ENCODE data around the gene EGLN3. TPM values are rescaled to one million over a fixed set of nuclear protein-coding genes. Genes with fewer than 3 reads are reported as not detected.

The EGLN3 gene
- total RNA-seq, 1 donor, result 0.86 TPM

DNA sequence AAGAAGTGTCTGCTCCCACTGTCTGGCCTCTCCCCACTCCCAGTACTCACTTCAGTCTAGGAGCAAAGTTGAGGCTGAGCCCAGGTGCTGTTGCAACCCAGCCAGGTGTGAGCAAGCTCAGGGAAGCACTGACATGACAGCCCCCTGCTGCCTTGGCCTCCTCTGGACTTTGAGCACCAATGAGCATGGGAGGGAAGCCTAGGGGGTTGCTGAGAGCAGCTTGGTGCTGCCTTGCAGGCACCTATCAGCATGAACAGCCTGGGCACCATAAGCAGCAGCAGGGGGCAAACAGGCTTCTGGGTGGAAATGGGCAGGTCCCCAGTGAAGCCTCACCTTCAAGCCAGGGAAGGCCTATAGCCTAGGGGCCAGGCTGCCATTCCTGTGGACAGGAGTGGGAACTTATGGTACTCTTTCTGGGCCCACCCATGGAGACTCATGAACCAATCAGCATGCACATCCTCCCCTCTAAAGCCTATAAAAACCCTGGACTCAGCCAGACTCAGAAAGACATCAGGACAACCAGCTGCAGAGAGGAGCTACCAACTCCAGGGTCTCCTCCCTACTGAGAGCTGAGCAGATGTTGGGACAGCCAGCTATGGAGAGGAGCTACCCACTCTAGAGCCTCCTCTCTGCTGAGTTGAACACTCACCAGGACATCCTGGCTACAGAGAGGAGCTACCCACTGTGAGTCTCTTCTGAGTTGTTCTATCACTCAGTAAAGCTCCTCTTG lies 49.3 kb downstream of the EGLN3 start:
- TF ChIP-seq, protein P1, sequence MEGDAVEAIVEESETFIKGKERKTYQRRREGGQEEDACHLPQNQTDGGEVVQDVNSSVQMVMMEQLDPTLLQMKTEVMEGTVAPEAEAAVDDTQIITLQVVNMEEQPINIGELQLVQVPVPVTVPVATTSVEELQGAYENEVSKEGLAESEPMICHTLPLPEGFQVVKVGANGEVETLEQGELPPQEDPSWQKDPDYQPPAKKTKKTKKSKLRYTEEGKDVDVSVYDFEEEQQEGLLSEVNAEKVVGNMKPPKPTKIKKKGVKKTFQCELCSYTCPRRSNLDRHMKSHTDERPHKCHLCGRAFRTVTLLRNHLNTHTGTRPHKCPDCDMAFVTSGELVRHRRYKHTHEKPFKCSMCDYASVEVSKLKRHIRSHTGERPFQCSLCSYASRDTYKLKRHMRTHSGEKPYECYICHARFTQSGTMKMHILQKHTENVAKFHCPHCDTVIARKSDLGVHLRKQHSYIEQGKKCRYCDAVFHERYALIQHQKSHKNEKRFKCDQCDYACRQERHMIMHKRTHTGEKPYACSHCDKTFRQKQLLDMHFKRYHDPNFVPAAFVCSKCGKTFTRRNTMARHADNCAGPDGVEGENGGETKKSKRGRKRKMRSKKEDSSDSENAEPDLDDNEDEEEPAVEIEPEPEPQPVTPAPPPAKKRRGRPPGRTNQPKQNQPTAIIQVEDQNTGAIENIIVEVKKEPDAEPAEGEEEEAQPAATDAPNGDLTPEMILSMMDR (IDR thresholded peaks at IDR 0.05; ENCODE audit: insufficient read depth, low read depth, low read length), result no peak
- DNase-seq (ENCODE audit: low read depth), result no peak
- H3K4me3 ChIP-seq (ENCODE audit: low read depth, low read length), result no peak overlapping the region

DNA sequence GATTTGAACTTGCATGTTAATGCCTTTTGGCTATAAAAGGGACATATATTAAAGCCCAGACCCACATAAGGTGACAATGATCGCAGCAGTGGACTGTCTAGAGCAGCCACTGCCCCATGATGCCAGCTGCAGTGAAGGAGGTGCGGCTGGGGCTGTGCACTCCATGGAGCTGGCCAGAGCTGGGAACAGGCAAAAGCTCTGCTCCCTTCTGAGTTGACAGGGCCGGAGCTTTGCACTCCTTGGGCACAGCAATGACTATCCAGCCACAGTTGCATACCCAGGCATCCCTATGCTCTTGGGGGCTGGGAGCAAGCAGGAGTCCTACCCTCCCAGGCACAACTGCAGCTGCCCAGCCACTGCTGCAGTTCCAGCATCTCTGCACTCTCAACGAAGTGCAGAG lies 50.2 kb downstream of the EGLN3 start:
- TF ChIP-seq, protein P1 (IDR thresholded peaks at IDR 0.05; ENCODE audit: insufficient read depth, low read depth, low read length), result no peak
- H3K4me3 ChIP-seq (ENCODE audit: low read depth, low read length), result no peak overlapping the region
- DNase-seq (ENCODE audit: low read depth), result no peak

DNA sequence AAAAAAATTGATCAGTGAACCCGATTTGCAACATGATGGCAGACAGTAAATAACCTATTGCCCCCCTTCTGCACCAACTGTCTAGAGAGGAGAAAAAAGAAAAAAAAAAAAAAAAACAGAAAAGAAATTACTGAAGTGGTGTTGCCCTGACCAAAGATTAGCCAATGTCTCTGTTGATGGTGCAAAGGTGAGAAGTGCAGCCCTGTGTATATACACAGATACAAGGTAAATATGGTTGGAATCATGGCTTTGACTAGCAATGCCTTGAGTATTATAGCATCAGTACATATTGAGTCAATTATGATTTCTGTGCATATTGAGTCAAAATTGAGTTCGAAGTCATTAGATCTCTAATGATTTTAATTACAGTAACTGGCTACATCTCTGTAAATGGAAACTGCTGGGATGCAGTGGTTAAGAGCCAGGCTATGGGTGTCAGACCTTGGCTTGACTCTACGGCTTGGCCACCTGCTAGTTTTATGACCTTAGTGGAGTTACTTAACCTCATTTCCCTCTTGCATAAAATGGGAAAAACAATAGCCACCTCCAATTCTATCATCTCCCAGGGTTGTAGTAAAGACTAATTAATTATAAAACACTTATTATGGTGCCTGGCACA lies 51.0 kb downstream of the EGLN3 start:
- TF ChIP-seq, protein P1 (IDR thresholded peaks at IDR 0.05; ENCODE audit: insufficient read depth, low read depth, low read length), result no peak
- no peak overlapping the region for H3K4me3 ChIP-seq (ENCODE audit: low read depth, low read length)

DNA sequence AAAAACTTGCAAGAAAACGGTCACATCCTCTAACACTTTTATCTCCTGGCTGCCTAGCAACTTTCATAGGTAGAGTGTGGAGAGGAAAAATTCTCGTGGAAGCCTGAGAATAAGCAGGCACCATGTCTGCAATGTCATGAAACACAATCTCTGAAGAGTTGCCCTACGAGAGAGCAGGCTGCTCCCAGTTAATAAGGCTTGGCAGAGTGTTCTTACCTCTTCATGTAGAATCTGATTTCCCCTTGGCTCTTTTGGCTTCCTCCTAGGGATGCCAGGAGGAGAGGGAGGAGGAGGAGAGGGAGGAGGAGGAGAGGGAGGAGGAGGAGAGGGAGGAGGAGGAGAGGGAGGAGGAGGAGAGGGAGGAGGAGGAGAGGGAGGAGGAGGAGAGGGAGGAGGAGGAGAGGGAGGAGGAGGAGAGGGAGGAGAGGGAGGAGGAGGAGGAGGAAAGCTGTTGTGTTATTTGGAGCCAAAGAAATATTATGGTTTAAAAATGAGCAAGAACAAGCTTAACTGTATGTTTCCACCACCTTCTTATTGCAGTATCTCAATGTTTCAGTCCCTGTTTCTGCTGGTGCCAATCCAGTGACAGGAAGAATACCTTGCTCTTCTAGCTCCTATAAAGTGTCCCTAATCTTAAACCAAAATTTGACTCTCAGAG lies 52.9 kb downstream of the EGLN3 start:
- TF ChIP-seq, protein P1 (IDR thresholded peaks at IDR 0.05; ENCODE audit: insufficient read depth, low read depth, low read length), result no peak
- no peak overlapping the region for H3K4me3 ChIP-seq (ENCODE audit: low read depth, low read length)

More for the DNA sequence above, 51.0 kb downstream of the EGLN3 start:
- DNase-seq (ENCODE audit: low read depth), result no peak

DNA sequence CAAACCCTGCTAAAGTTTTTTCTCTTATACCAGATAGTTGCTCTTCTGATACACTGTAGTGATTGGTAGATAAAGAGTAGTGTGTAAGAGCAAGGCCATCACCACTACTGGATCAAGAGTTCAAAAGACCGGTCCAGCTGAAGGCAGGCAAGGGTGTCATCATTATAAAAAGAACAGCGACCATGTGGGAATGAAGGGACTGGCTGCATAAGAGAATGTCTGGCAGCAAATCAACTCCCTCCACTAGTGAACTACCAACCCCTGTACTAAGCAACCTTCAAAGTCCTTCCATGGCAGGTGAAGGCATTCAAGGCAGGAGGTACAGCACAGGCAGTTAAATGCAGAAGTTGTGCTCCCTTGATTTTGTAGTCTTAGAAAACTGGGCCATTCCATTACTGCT lies 53.5 kb downstream of the EGLN3 start:
- H3K4me3 ChIP-seq (ENCODE audit: low read depth, low read length), result no peak overlapping the region
- TF ChIP-seq, protein P1 (IDR thresholded peaks at IDR 0.05; ENCODE audit: insufficient read depth, low read depth, low read length), result no peak
- no peak for DNase-seq (ENCODE audit: low read depth)

More for the DNA sequence above, 52.9 kb downstream of the EGLN3 start:
- no peak for DNase-seq (ENCODE audit: low read depth)

DNA sequence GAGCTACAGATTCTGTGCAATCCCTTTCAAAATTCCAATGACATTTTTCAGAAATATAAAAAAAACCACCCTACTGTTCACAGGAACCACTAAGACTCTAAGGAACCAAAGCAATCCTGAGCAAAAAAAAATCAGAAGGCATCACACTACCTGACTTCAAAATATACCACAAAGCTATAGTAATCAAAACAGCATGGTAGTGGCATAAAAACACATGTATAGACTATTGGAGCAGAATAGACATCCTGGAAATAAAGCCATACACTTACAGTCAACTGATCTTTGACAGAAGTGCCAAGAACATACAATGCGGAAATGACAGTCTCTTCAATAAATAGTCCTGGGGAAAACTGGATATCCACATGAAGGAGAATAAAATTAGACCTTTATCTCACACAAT lies 56.5 kb downstream of the EGLN3 start:
- DNase-seq (ENCODE audit: low read depth), result no peak
- TF ChIP-seq, protein P1 (IDR thresholded peaks at IDR 0.05; ENCODE audit: insufficient read depth, low read depth, low read length), result no peak
- H3K4me3 ChIP-seq (ENCODE audit: low read depth, low read length), result no peak overlapping the region

All from fibroblast of villous mesenchyme (primary cell).